ENCODE measurements around the gene RNU7-1.

DNA sequence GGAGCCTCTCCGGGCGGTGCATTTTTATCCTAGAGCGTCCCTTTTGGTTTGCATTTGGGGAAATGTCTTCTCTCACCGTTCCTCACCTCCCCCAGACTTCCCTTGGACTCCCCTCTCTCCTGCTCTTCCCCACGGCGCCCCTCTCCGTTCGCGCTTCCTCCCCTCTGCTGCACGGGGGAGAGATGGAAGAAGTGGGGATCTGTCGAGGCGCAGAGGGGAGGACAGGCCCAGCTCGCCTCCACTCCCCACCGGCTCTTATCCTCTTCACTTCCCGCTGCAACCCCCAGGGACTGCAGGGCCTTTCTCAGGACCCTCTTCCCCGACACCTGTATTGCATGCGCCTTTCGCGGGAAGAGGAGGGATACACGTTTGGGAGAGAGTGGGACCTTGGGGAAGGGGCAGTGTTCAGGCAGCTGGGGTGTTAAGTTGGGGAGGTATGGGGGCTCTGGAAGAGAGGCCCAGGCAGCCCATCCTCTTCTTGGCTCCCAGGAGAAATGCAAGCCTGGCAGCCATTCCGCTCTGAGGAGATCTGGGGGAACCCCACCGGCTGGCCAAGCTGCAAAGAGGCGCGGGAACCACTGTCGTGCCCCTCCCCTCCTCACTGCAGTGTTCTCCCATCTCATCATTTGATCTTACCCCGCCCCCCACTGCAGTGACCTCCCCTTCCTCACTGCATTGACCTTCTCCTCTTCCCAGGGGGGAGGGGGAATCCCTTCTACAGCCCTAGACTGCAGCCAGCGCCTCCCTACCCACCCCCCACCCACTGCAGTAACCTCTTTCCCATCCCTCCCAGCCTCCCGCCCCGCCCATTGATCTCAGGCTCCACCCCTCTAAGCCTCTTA is 28.4 kb upstream of the RNU7-1 start:
- TF ChIP-seq POLR2AphosphoS5 (IDR thresholded peaks at IDR 0.05; ENCODE audit: low read depth) (no peak), GABPA (IDR thresholded peaks at IDR 0.05; ENCODE audit: low read depth) (no peak)
- TF ChIP-seq, protein P1, sequence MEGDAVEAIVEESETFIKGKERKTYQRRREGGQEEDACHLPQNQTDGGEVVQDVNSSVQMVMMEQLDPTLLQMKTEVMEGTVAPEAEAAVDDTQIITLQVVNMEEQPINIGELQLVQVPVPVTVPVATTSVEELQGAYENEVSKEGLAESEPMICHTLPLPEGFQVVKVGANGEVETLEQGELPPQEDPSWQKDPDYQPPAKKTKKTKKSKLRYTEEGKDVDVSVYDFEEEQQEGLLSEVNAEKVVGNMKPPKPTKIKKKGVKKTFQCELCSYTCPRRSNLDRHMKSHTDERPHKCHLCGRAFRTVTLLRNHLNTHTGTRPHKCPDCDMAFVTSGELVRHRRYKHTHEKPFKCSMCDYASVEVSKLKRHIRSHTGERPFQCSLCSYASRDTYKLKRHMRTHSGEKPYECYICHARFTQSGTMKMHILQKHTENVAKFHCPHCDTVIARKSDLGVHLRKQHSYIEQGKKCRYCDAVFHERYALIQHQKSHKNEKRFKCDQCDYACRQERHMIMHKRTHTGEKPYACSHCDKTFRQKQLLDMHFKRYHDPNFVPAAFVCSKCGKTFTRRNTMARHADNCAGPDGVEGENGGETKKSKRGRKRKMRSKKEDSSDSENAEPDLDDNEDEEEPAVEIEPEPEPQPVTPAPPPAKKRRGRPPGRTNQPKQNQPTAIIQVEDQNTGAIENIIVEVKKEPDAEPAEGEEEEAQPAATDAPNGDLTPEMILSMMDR (IDR thresholded peaks at IDR 0.05; ENCODE audit: insufficient read depth, low read length), result no peak
- TF ChIP-seq, protein P2, sequence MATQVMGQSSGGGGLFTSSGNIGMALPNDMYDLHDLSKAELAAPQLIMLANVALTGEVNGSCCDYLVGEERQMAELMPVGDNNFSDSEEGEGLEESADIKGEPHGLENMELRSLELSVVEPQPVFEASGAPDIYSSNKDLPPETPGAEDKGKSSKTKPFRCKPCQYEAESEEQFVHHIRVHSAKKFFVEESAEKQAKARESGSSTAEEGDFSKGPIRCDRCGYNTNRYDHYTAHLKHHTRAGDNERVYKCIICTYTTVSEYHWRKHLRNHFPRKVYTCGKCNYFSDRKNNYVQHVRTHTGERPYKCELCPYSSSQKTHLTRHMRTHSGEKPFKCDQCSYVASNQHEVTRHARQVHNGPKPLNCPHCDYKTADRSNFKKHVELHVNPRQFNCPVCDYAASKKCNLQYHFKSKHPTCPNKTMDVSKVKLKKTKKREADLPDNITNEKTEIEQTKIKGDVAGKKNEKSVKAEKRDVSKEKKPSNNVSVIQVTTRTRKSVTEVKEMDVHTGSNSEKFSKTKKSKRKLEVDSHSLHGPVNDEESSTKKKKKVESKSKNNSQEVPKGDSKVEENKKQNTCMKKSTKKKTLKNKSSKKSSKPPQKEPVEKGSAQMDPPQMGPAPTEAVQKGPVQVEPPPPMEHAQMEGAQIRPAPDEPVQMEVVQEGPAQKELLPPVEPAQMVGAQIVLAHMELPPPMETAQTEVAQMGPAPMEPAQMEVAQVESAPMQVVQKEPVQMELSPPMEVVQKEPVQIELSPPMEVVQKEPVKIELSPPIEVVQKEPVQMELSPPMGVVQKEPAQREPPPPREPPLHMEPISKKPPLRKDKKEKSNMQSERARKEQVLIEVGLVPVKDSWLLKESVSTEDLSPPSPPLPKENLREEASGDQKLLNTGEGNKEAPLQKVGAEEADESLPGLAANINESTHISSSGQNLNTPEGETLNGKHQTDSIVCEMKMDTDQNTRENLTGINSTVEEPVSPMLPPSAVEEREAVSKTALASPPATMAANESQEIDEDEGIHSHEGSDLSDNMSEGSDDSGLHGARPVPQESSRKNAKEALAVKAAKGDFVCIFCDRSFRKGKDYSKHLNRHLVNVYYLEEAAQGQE (IDR thresholded peaks at IDR 0.05; ENCODE audit: insufficient replicate concordance, low read depth), result no peak

Measured in HL-60 (cell line).